Upper lobe of left lung (tissue), 6 donors: ENCODE measurements around the gene GPR162. TPM values are rescaled to one million over a fixed set of nuclear protein-coding genes. Genes with fewer than 3 reads are reported as not detected.

Experiments
- ATAC-seq, 2 donors: fragments of 200-7000 bp; cut with Tn5 transposase; one replicate each; pipeline ENCODE4 v1.9.1; 2022; ENCODE audit warnings: mild to moderate bottlenecking in 2 of 2, moderate library complexity in 2 of 2; ENCODE audit not compliant: low FRiP score in 2 of 2
- DNase-seq, 2 donors: peaks; one replicate each; pipeline ENCODE4 v3.0.0-alpha.2; 2019 to 2020
- H3K27ac ChIP-seq, 4 donors: fragments of 200-600 bp; sonication (generic); one replicate each; pipeline ENCODE4 v1.5.1; 2016 to 2019
- H3K27me3 ChIP-seq, 4 donors: fragments of 200-600 bp; sonication (generic); one replicate each; pipeline ENCODE4 v1.5.1; 2017 to 2019
- H3K36me3 ChIP-seq, 4 donors: fragments of 200-600 bp; sonication (generic); one replicate each; pipeline ENCODE4 v1.5.1; 2016 to 2019
- H3K4me1 ChIP-seq, 4 donors: fragments of 200-600 bp; sonication (generic); one replicate each; pipeline ENCODE4 v1.5.1; 2018 to 2019
- H3K4me3 ChIP-seq, 4 donors: fragments of 200-600 bp; sonication (generic); one replicate each; pipeline ENCODE4 v1.5.1; 2017 to 2019; ENCODE audit warnings: mild to moderate bottlenecking in 2 of 4, moderate library complexity in 1 of 4
- H3K9me3 ChIP-seq, 4 donors: fragments of 200-600 bp; sonication (generic); one replicate each; pipeline ENCODE4 v1.5.1; 2018 to 2019
- CTCF ChIP-seq, 6 experiments: fragments of 450-650 bp in 4 of 6; fragments of 200-600 bp in 2 of 6; sonication (generic) in 2 of 6; IDR thresholded peaks; one replicate each; pipeline ENCODE4 v1.5.1; 2016 to 2019; ENCODE audit warnings: antibody characterized with exemption in 6 of 6
- EP300 ChIP-seq, 4 donors: sonication (generic); formaldehyde crosslinking; IDR thresholded peaks; one replicate each; pipeline ENCODE4 v1.5.1; 2017; ENCODE audit warnings: antibody characterized with exemption in 4 of 4, control low read depth in 2 of 4
- POLR2A ChIP-seq, 4 donors: fragments of 450-650 bp; IDR thresholded peaks; one replicate each; pipeline ENCODE4 v1.5.1; 2016 to 2017; ENCODE audit warnings: antibody characterized with exemption in 4 of 4, mild to moderate bottlenecking in 2 of 4
- POLR2AphosphoS5 ChIP-seq, 2 donors: sonication (generic); formaldehyde crosslinking; IDR thresholded peaks; one replicate each; pipeline ENCODE4 v1.5.1; 2017; ENCODE audit warnings: antibody characterized with exemption in 2 of 2
- WGBS, 2 donors: methylation state at CpG; one replicate each; pipeline ENCODE4 v1.1.5; 2017 to 2018; 5-methylcytosine and 5-hydroxymethylcytosine counted together
- total RNA-seq, 6 donors: library from RNA; depleted of rRNA in 4 of 6; stranded (reverse); fragments of >200 nt in 4 of 6; gene quantifications; one replicate each; pipeline versions ENCODE4 v1.1.0 to v1.2.1, GENCODE V29; 2016 to 2021
- donor health status: DM: no; HTN: no; CAD: no; lungs with moderate emphysema.
- donor health status: DM: no; HTN: yes; CAD: no; lungs with severe emphysema.

The GPR162 gene
- total RNA-seq, 6 donors from 2014 or later, result 8.1 to 47.1 (median 16.5) TPM

- 81 to 89% methylated on average over 7 to 10 of the region's 10 CpGs for WGBS, 2 donors
- H3K27me3 ChIP-seq, result no peaks in the 10 kb centered on the region
- TF ChIP-seq EP300 (IDR thresholded peaks at IDR 0.05) (no peak), CTCF (IDR thresholded peaks at IDR 0.05) (no peak), POLR2AphosphoS5 (IDR thresholded peaks at IDR 0.05) (no peak), POLR2A (IDR thresholded peaks at IDR 0.05) (no peak)
- no peaks in the 10 kb centered on the region for H3K36me3 ChIP-seq
- DNase-seq (no peak), ATAC-seq (no peak)
- H3K27ac ChIP-seq, result no peak overlapping the region
- H3K4me1 ChIP-seq, result peaks cover 15 to 39% (median 18%) of the 10 kb centered on the region in 4 donors
- no peaks in the 10 kb centered on the region for H3K9me3 ChIP-seq
- no peak overlapping the region for H3K4me3 ChIP-seq
Observed at GRCh38 chr12:6782850-6783566, 38.6 kb upstream of the GPR162 start.

- Histone ChIP-seq H3K4me3 (no peak overlapping the region), H3K4me1 (peaks cover 10 to 31% (median 13%) of the 10 kb centered on the region in 4 donors), H3K9me3 (no peaks in the 10 kb centered on the region), H3K27ac (no peak overlapping the region), H3K36me3 (no peaks in the 10 kb centered on the region), H3K27me3 (no peaks in the 10 kb centered on the region)
- DNase-seq (no peak), ATAC-seq (no peak)
- WGBS, 2 donors, result 90 to 96% methylated on average over 9 of the region's 9 CpGs
- TF ChIP-seq CTCF (IDR thresholded peaks at IDR 0.05) (no peak), POLR2A (IDR thresholded peaks at IDR 0.05) (no peak), POLR2AphosphoS5 (IDR thresholded peaks at IDR 0.05) (no peak), EP300 (IDR thresholded peaks at IDR 0.05) (no peak)
Observed at GRCh38 chr12:6783828-6784227, 37.8 kb upstream of the GPR162 start.

GRCh38 chr12:6784296-6784695 is 37.3 kb upstream of the GPR162 start:
- DNase-seq (no peak), ATAC-seq (no peak)
- H3K4me1 ChIP-seq, result peaks cover 11 to 30% (median 15%) of the 10 kb centered on the region in 4 donors
- no peaks in the 10 kb centered on the region for H3K9me3 ChIP-seq
- no peaks in the 10 kb centered on the region for H3K36me3 ChIP-seq
- no peak overlapping the region for H3K4me3 ChIP-seq
- no peak for TF ChIP-seq CTCF (IDR thresholded peaks at IDR 0.05)
- TF ChIP-seq EP300 (IDR thresholded peaks at IDR 0.05), result no peak
- TF ChIP-seq POLR2AphosphoS5 (IDR thresholded peaks at IDR 0.05), result no peak
- TF ChIP-seq POLR2A (IDR thresholded peaks at IDR 0.05), result no peak
- 71 to 94% methylated on average over 4 to 5 of the region's 5 CpGs for WGBS, 2 donors
- H3K27ac ChIP-seq, result no peak overlapping the region
- no peaks in the 10 kb centered on the region for H3K27me3 ChIP-seq

- H3K27me3 ChIP-seq, result no peaks in the 10 kb centered on the region
- no peak overlapping the region for H3K4me3 ChIP-seq
- no peak overlapping the region for H3K27ac ChIP-seq
- DNase-seq, result no peak
- H3K36me3 ChIP-seq, result no peaks in the 10 kb centered on the region
- H3K9me3 ChIP-seq, result no peaks in the 10 kb centered on the region
- 45 to 55% methylated on average over 5 of the region's 5 CpGs for WGBS, 2 donors
- no peak for TF ChIP-seq CTCF (IDR thresholded peaks at IDR 0.05)
- ATAC-seq, result no peak
- H3K4me1 ChIP-seq, result peaks cover 11 to 33% (median 15%) of the 10 kb centered on the region in 4 donors
Observed at GRCh38 chr12:6784761-6785160, 36.9 kb upstream of the GPR162 start.
